ENCODE measurements around the gene DLL1. TPM values are rescaled to one million over a fixed set of nuclear protein-coding genes. Genes with fewer than 3 reads are reported as not detected.

The DLL1 gene
- total RNA-seq, 1 experiment from 2014 or later: 2.8 TPM

- H4K20me1 ChIP-seq (ENCODE audit: control insufficient read depth, insufficient read depth, insufficient read length): no peaks in the 10 kb centered on the region
- H3K79me2 ChIP-seq (ENCODE audit: insufficient read depth, low read length): 0 out of 2 replicates have a peak, but pooled peaks cover 2% of the 10 kb centered on the region
- H3K23ac ChIP-seq (ENCODE audit: insufficient read length, low read depth, low read length): no peak overlapping the region
Observed at GRCh38 chr6:170314983-170315382, 24.1 kb upstream of the DLL1 start.

More at GRCh38 chr6:170314983-170315382, 24.1 kb upstream of the DLL1 start:
- Histone ChIP-seq H3K56ac (ENCODE audit: insufficient read length, low read depth, low read length) (no peak overlapping the region), H2BK120ac (ENCODE audit: low read depth, low read length, poor library complexity, severe bottlenecking) (no peak overlapping the region), H3K14ac (ENCODE audit: insufficient read depth, low read length) (no peak overlapping the region), H2BK5ac (ENCODE audit: insufficient read length, low read length) (no peak overlapping the region), H3K23me2 (ENCODE audit: insufficient read length, low read depth, low read length, poor library complexity, severe bottlenecking) (no peaks in the 10 kb centered on the region), H3K27ac (ENCODE audit: insufficient read length, low read depth, low read length) (no peak overlapping the region), H2BK20ac (ENCODE audit: low read depth, low read length, poor library complexity, severe bottlenecking) (no peak overlapping the region), H4K5ac (ENCODE audit: insufficient read length, low read depth, low read length) (no peak overlapping the region), H3K4me2 (ENCODE audit: insufficient read depth, insufficient read length, low read length) (no peak overlapping the region), H2AK5ac (ENCODE audit: insufficient read length, low read length) (no peak overlapping the region), H3K4ac (ENCODE audit: low read depth, low read length) (no peak overlapping the region), H2BK12ac (ENCODE audit: insufficient read length, low read depth, low read length) (no peak overlapping the region), H3T11ph (ENCODE audit: low read length) (no peak overlapping the region), H3K18ac (ENCODE audit: insufficient read length, low read depth, low read length) (no peak overlapping the region), H4K8ac (replicated peaks; ENCODE audit: insufficient read length, low read depth, low read length) (no peak overlapping the region), H3K9ac (ENCODE audit: extremely low read depth, insufficient read length, low read length) (no peak overlapping the region), H3K27me3 (ENCODE audit: insufficient read depth, low read length) (no peaks in the 10 kb centered on the region), H3K4me1 (ENCODE audit: insufficient read depth, low read length) (peaks cover 5% of the 10 kb centered on the region; the same call in 1 of the 2 replicates), H4K91ac (ENCODE audit: insufficient read length, low read depth, low read length) (no peak overlapping the region), H2AFZ (ENCODE audit: low read length) (no peak overlapping the region), H3K9me3 (ENCODE audit: control insufficient read depth, low read depth, low read length) (no peaks in the 10 kb centered on the region), H3K79me1 (ENCODE audit: insufficient read depth, low read depth, low read length, poor library complexity, severe bottlenecking) (peaks cover 5% of the 10 kb centered on the region), H2BK15ac (ENCODE audit: low read depth, low read length) (no peak overlapping the region)
- H3K36me3 Mint-ChIP-seq (ENCODE audit: insufficient read depth in 1 of 3, low read depth in 3 of 3): peaks cover 2 to 20% (median 13%) of the 10 kb centered on the region in 3 experiments; a peak in 6 of 7 replicates
- no peaks in the 10 kb centered on the region for H3K9me3 Mint-ChIP-seq
- H3K27me3 Mint-ChIP-seq (ENCODE audit: low read depth): no peaks in the 10 kb centered on the region
- H3K4me1 Mint-ChIP-seq: peaks cover 18 to 23% of the 10 kb centered on the region in 2 experiments
- H3K4me3 Mint-ChIP-seq: no peak overlapping the region
- no peak for TF ChIP-seq CTCF (conservative IDR thresholded peaks at IDR 0.05)
- no peak for DNase-seq
- H3K27ac Mint-ChIP-seq: no peak overlapping the region
- WGBS (ENCODE audit: extremely low coverage, insufficient read length, low lambda C conversion rate): no CpG with 5 or more reads among the region's 5 CpGs
